Left lung (tissue), 10 donors: ENCODE measurements around the gene CCDC102B. TPM values are rescaled to one million over a fixed set of nuclear protein-coding genes. Genes with fewer than 3 reads are reported as not detected.
"Not testable (repeated sequence)": the region's sequence is repeated elsewhere in the genome, so short reads cannot be mapped to it uniquely, and the experiment has no call there.

Source experiments
- ATAC-seq: fragments of 200-7000 bp; cut with Tn5 transposase; one replicate; pipeline ENCODE4 v1.9.1; 2020; ENCODE audit warnings: moderate library complexity
- DNase-seq, 4 donors: peaks; one replicate each; pipeline ENCODE4 v3.0.0-alpha.2; 2013 to 2020
- H3K27ac ChIP-seq, 2 donors: fragments of 200-600 bp; sonication (generic) in 1 of 2; one replicate each; pipeline versions ENCODE4 v1.5.0 to v1.8.0; 2020 to 2021
- H3K27me3 ChIP-seq, 2 donors: fragments of 200-600 bp; sonication (generic) in 1 of 2; one replicate each; pipeline versions ENCODE4 v1.5.0 to v1.8.0; 2020 to 2021
- H3K36me3 ChIP-seq, 2 donors: fragments of 200-600 bp; sonication (generic) in 1 of 2; one replicate each; pipeline versions ENCODE4 v1.5.0 to v1.8.0; 2020 to 2021
- H3K4me1 ChIP-seq, 2 donors: fragments of 200-600 bp; one replicate each; pipeline ENCODE4 v1.8.0; 2021
- H3K4me3 ChIP-seq, 2 donors: fragments of 200-600 bp; sonication (generic) in 1 of 2; one replicate each; pipeline versions ENCODE4 v1.5.0 to v1.8.0; 2020 to 2021; ENCODE audit warnings: mild to moderate bottlenecking in 1 of 2
- H3K9me3 ChIP-seq, 2 donors: fragments of 200-600 bp; sonication (generic) in 1 of 2; one replicate each; pipeline versions ENCODE4 v1.5.0 to v1.8.0; 2020 to 2021
- CTCF ChIP-seq, 2 donors: fragments of 200-600 bp; sonication (generic) in 1 of 2; IDR thresholded peaks; one replicate each; pipeline versions ENCODE4 v1.5.0 to v1.8.0; 2021; ENCODE audit warnings: antibody characterized with exemption in 2 of 2
- intact Hi-C, 2 donors: fragments of 100-400 bp; cut with DNase I; formaldehyde crosslinking; loops; one replicate each; pipeline versions ENCODE4 v1.11.2 to v1.14.2; 2022
- polyA plus RNA-seq, 6 donors: library from polyadenylated mRNA; unstranded; fragments of 120-200 nt; gene quantifications; one replicate each; pipeline ENCODE4 v1.2.1, GENCODE V29; 2013; ENCODE audit not compliant: insufficient read length in 6 of 6
- total RNA-seq, 2 donors: library from RNA; stranded (reverse); fragmentation: NEBNext Ultra II Directional; extraction: Animal tissue kit (Norgen Biotek cat#: 25700); gene quantifications; one replicate each; pipeline ENCODE4 v1.2.1, GENCODE V29; 2021
- donor health status: DM: no; HTN: yes; CAD: no.
- donor health status: DM: no; HTN: no; CAD: no.

Gene CCDC102B
- total and polyA plus RNA-seq, 8 donors, result 10.6 to 78.3 (median 15.6) TPM

DNA sequence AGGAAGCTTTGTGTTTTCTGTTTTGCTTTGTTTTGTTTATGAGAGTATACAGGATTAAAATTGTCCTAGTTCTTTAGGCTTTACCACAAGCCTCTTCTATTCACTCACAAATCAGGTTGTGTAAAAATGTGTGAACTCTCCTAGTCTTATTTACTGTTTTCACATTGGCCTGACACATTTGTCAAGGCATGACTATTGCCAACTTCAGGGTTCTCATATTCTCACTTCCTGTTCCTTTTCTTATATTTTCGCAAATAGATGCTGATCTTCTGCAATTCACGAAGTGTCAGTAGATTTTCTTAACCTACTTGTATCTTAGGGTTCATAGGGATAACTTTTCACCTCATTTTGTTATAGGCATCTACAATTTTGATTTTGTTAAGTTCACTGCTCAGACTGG, 67.1 kb downstream of the CCDC102B start:
- H3K27me3 ChIP-seq, result no peaks in the 10 kb centered on the region
- no peak for TF ChIP-seq CTCF (IDR thresholded peaks at IDR 0.05)
- no peaks in the 10 kb centered on the region for H3K9me3 ChIP-seq
- no peaks in the 10 kb centered on the region for H3K36me3 ChIP-seq
- H3K4me1 ChIP-seq, result peaks cover 0 to 6% of the 10 kb centered on the region in 2 donors
- no peak for ATAC-seq
- no peak for DNase-seq
- no peak overlapping the region for H3K27ac ChIP-seq
- no peak overlapping the region for H3K4me3 ChIP-seq
- intact Hi-C loops, result no loop called here

- Histone ChIP-seq H3K9me3 (no peaks in the 10 kb centered on the region), H3K36me3 (no peaks in the 10 kb centered on the region), H3K4me1 (peaks cover 0 to 6% of the 10 kb centered on the region in 2 donors), H3K27ac (no peak overlapping the region), H3K4me3 (no peak overlapping the region), H3K27me3 (no peaks in the 10 kb centered on the region)
- no peak for TF ChIP-seq CTCF (IDR thresholded peaks at IDR 0.05)
- intact Hi-C loops, result no loop called here
- ATAC-seq, result no peak
- DNase-seq, result no peak
Measured at GRCh38 chr18:68865503-68865902, 67.6 kb downstream of the CCDC102B start.

DNA sequence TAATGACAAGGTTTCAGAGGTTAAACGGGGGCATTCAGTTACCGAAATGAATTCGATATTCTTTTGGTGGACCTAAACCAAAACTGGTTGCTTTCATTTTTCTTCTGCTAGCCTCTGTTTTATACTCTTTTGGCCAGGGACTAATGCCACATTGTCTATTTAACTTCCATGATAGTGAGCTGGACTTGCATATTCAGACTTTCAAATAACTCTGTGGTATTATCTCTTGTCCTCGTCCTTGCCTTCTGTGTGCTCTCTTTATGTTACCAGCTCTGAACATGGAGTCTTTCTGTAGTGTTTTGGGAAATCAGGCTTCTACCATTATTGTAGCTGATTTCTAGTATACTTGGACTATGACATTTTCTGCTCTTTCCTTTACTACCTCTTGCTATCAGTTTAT, 75.1 kb downstream of the CCDC102B start:
- Histone ChIP-seq H3K4me1 (no peaks in the 10 kb centered on the region), H3K27ac (no peak overlapping the region), H3K9me3 (no peaks in the 10 kb centered on the region), H3K36me3 (no peaks in the 10 kb centered on the region), H3K4me3 (no peak overlapping the region), H3K27me3 (no peaks in the 10 kb centered on the region)
- TF ChIP-seq CTCF (IDR thresholded peaks at IDR 0.05), result no peak
- ATAC-seq, result no peak
- intact Hi-C loops, result no loop called here
- no peak for DNase-seq

DNA sequence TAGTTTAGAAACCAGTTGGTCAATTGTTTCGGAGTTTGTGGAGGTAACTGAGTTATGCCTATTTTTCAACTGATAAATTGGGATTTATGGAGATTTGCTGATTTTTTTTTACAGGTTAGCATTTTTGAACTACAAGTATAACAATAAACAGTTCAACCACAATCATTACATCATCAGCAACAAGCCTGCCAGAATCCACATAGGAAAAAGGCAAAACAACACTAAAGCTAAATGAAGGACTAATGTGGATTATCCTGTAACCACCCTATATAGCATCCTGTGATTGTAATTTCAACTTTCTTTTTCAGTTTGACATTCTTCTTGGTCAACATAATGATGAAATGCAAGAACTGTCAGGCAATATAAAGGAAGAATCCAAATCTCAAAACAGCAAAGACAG, 76.5 kb downstream of the CCDC102B start:
- Histone ChIP-seq H3K9me3 (no peaks in the 10 kb centered on the region), H3K27ac (no peak overlapping the region), H3K27me3 (no peaks in the 10 kb centered on the region), H3K36me3 (no peaks in the 10 kb centered on the region), H3K4me1 (no peaks in the 10 kb centered on the region), H3K4me3 (no peak overlapping the region)
- no peak for ATAC-seq
- no peak for DNase-seq
- no peak for TF ChIP-seq CTCF (IDR thresholded peaks at IDR 0.05)
- intact Hi-C loops, result no loop called here

DNA sequence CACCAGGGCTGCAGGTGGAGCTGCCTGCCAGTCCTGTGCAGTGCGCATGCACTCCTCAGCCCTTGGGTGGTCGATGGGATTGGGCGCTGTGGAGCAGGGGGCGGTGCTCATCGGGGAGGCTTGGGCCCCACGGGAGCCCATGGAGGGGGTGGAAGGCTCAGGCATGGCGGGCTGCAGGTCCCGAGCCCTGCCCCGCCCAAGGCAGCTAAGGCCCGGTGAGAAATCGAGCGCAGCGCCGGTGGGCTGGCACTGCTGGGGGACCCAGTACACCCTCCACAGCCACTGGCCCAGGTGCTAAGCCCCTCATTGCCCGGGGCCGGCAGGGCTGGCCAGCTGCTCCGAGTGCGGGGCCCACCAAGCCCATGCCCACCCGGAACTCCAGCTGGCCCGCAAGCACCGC, 82.1 kb downstream of the CCDC102B start:
- DNase-seq, result peak in 1 of 4 donors; percentile 58
- intact Hi-C loops, result not testable (repeated sequence)

GRCh38 chr18:68887410-68887809, 89.5 kb downstream of the CCDC102B start:
- TF ChIP-seq CTCF (IDR thresholded peaks at IDR 0.05), result no peak
- Histone ChIP-seq H3K9me3 (no peaks in the 10 kb centered on the region), H3K27ac (no peak overlapping the region), H3K4me3 (no peak overlapping the region), H3K27me3 (no peaks in the 10 kb centered on the region), H3K36me3 (no peaks in the 10 kb centered on the region), H3K4me1 (no peaks in the 10 kb centered on the region)
- intact Hi-C loops, result no loop called here
- DNase-seq (no peak), ATAC-seq (no peak)

More for the DNA sequence above, 82.1 kb downstream of the CCDC102B start:
- H3K4me1 ChIP-seq, H3K27me3 ChIP-seq, H3K27ac ChIP-seq, H3K9me3 ChIP-seq, H3K4me3 ChIP-seq, ATAC-seq, H3K36me3 ChIP-seq: not testable (repeated sequence)
